ENCODE measurements around the gene PTPN22. TPM values are rescaled to one million over a fixed set of nuclear protein-coding genes. Genes with fewer than 3 reads are reported as not detected.

The PTPN22 gene
- total and polyA plus RNA-seq, 2 experiments from 2014 or later = 0.17 to 0.47 TPM

DNA sequence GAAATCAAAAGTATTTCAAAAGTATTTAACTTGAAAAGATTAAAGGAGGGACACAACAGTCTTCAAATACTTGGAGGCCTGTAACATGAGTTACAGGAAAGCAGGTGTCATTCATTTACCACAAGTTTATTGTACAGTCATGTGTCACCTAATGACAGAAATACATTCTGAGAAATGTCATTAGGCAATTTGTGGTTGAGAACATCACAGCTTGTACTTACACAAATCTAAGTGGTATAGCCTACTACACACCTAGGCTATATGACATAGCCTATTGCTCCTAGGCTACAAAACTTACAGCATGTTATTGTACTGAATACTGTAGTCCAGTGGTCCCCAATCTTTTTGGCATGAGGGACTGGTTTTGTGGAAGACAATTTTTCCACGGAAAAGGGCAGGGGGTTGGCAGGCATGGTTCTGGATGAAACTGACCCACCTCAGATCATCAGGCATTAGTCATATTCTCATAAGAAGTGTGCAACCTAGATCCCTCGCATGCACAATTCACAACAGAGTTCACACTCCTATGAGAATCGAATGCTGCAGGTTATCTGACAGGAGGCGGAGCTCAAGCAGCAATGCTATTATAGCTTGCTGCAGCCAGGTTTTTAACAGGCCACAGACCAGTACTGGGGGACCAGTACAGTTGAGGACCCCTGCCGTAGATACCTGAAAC lies 87.3 kb downstream of the PTPN22 start:
- WGBS (ENCODE audit: low lambda C conversion rate, missing lambda C conversion rate) = 85% methylated on average over 5 of the region's 5 CpGs
- H3K9me3 ChIP-seq (ENCODE audit: low read depth) = no peaks in the 10 kb centered on the region
- H4K20me1 ChIP-seq (ENCODE audit: insufficient read depth, poor library complexity, severe bottlenecking) = no peaks in the 10 kb centered on the region
- no peak for DNase-seq (ENCODE audit: low spot score)
- no peak overlapping the region for H3K4me2 ChIP-seq
- H2AFZ ChIP-seq = no peak overlapping the region
- H3K27me3 ChIP-seq = no peaks in the 10 kb centered on the region
- no peak for TF ChIP-seq EZH2phosphoT487 (IDR thresholded peaks at IDR 0.05; ENCODE audit: low read depth, severe bottlenecking, unreplicated experiment)
- no peak for TF ChIP-seq EZH2 (IDR thresholded peaks at IDR 0.05; ENCODE audit: borderline replicate concordance)
- TF ChIP-seq, protein P1, sequence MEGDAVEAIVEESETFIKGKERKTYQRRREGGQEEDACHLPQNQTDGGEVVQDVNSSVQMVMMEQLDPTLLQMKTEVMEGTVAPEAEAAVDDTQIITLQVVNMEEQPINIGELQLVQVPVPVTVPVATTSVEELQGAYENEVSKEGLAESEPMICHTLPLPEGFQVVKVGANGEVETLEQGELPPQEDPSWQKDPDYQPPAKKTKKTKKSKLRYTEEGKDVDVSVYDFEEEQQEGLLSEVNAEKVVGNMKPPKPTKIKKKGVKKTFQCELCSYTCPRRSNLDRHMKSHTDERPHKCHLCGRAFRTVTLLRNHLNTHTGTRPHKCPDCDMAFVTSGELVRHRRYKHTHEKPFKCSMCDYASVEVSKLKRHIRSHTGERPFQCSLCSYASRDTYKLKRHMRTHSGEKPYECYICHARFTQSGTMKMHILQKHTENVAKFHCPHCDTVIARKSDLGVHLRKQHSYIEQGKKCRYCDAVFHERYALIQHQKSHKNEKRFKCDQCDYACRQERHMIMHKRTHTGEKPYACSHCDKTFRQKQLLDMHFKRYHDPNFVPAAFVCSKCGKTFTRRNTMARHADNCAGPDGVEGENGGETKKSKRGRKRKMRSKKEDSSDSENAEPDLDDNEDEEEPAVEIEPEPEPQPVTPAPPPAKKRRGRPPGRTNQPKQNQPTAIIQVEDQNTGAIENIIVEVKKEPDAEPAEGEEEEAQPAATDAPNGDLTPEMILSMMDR (IDR thresholded peaks at IDR 0.05; ENCODE audit: poor library complexity) = no peak
- H3K36me3 ChIP-seq (replicated peaks; ENCODE audit: insufficient read depth, low read depth) = no peaks in the 10 kb centered on the region
- no peaks in the 10 kb centered on the region for H3K9me2 ChIP-seq (replicated peaks; ENCODE audit: insufficient read depth)
- H3K79me2 ChIP-seq = peaks cover 94% of the 10 kb centered on the region
- H3K4me1 ChIP-seq (ENCODE audit: insufficient read depth) = peaks cover 18% of the 10 kb centered on the region
- no peak overlapping the region for H3K4me3 ChIP-seq
- peak overlapping the region; percentile 10 for H3K27ac ChIP-seq

DNA sequence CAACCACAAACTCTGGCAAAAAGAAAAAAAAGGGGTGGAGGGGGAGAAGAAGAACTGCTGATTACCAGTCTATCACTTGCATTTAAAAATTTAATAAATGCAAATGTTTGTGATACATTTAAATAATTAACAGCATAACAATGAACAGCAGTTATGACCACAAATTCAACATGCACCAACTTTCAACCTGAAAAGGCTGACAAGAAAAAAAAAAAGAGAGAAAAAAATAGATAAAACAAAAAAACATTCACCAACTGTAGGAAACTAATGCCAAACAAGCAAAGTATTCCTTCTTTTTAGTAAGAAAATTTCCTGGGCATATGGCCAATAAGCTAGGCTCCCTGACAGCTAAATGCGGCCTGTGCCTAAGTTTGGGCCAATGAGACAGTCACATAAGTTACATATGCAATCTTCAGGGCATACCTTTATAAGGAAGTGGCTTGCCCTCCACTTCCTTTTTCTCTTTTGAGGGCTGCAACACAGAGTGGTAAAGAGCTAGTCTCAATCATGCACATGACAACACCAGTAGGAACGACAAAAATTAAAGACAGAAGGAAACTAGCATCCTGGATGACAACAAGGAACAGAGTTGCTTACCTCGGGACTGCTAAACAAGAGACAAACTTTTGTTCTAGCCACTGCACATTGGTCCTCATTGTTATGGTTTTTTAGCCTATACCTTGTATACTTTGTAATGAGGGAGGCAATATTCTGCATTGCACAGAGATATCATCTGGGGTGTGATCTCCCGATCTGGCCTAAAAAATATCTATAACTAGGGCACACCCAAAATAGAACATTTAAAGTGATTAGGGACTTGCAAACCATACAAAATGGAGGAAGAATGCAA lies 88.0 kb downstream of the PTPN22 start:
- DNase-seq (ENCODE audit: low spot score) = no peak
- 89% methylated on average over 4 of the region's 4 CpGs for WGBS (ENCODE audit: low lambda C conversion rate, missing lambda C conversion rate)
- Histone ChIP-seq H3K9me3 (ENCODE audit: low read depth) (no peaks in the 10 kb centered on the region), H3K27ac (peak overlapping the region; percentile 10), H3K79me2 (peaks cover 94% of the 10 kb centered on the region), H3K27me3 (no peaks in the 10 kb centered on the region), H3K4me2 (no peak overlapping the region), H4K20me1 (ENCODE audit: insufficient read depth, poor library complexity, severe bottlenecking) (no peaks in the 10 kb centered on the region), H3K36me3 (replicated peaks; ENCODE audit: insufficient read depth, low read depth) (no peaks in the 10 kb centered on the region), H3K9me2 (replicated peaks; ENCODE audit: insufficient read depth) (no peaks in the 10 kb centered on the region), H3K4me3 (no peak overlapping the region), H3K4me1 (ENCODE audit: insufficient read depth) (peaks cover 18% of the 10 kb centered on the region), H2AFZ (no peak overlapping the region)
- TF ChIP-seq EZH2 (IDR thresholded peaks at IDR 0.05; ENCODE audit: borderline replicate concordance) = no peak
- TF ChIP-seq, protein P1 (IDR thresholded peaks at IDR 0.05; ENCODE audit: poor library complexity) = no peak
- no peak for TF ChIP-seq EZH2phosphoT487 (IDR thresholded peaks at IDR 0.05; ENCODE audit: low read depth, severe bottlenecking, unreplicated experiment)

DNA sequence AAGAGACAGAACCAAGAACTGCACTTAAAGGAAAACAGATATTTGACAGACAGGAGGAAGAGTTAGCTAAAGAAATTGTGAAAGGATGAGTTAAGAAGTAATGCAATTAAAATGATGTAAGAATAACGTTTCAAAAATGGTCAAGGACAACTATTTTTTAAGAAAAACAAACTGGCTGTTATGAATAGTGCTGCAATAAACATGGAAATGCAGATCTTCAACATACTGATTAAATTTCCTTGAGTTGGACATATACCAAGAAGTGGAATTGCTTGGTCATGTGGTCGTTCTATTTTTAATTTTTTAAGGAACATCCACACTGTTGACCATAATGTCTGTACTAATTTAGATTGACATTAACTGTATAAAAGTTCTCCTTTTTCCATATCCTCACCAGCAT lies 89.1 kb downstream of the PTPN22 start:
- Histone ChIP-seq H3K36me3 (replicated peaks; ENCODE audit: insufficient read depth, low read depth) (no peaks in the 10 kb centered on the region), H3K27me3 (no peaks in the 10 kb centered on the region), H4K20me1 (ENCODE audit: insufficient read depth, poor library complexity, severe bottlenecking) (no peaks in the 10 kb centered on the region), H2AFZ (no peak overlapping the region), H3K9me2 (replicated peaks; ENCODE audit: insufficient read depth) (no peaks in the 10 kb centered on the region), H3K9me3 (ENCODE audit: low read depth) (no peaks in the 10 kb centered on the region), H3K4me3 (no peak overlapping the region), H3K79me2 (peaks cover 90% of the 10 kb centered on the region), H3K4me1 (ENCODE audit: insufficient read depth) (peaks cover 18% of the 10 kb centered on the region), H3K4me2 (no peak overlapping the region), H3K27ac (no peak overlapping the region)
- TF ChIP-seq EZH2 (IDR thresholded peaks at IDR 0.05; ENCODE audit: borderline replicate concordance) (no peak), EZH2phosphoT487 (IDR thresholded peaks at IDR 0.05; ENCODE audit: low read depth, severe bottlenecking, unreplicated experiment) (no peak)
- TF ChIP-seq, protein P1 (IDR thresholded peaks at IDR 0.05; ENCODE audit: poor library complexity) = no peak
- DNase-seq (ENCODE audit: low spot score) = no peak
- WGBS (ENCODE audit: low lambda C conversion rate, missing lambda C conversion rate) = 78% methylated on average over 2 of the region's 2 CpGs
